HepG2 (cell line): ENCODE measurements around the gene PPP4R1.

Source experiments
- MTA3 ChIP-seq: sonication (generic); formaldehyde crosslinking; IDR thresholded peaks from 2 replicates; pipeline ENCODE4 v1.4.0; 2020; ENCODE audit warnings: missing genetic modification reagents
- PHF20 ChIP-seq: sonication (generic); formaldehyde crosslinking; IDR thresholded peaks from 2 replicates; pipeline ENCODE4 v1.5.0; 2020; ENCODE audit warnings: mild to moderate bottlenecking, missing genetic modification reagents
- SOX6 ChIP-seq, 2 experiments: fragments of 450-650 bp in 1 of 2; sonication (generic) in 1 of 2; formaldehyde crosslinking in 1 of 2; IDR thresholded peaks; 2 replicates each; pipeline versions ENCODE4 v1.4.0 to v1.6.1; 2017 to 2020; ENCODE audit warnings: antibody characterized with exemption in 1 of 2, mild to moderate bottlenecking in 1 of 2, missing genetic modification reagents in 1 of 2
- SSRP1 ChIP-seq: IDR thresholded peaks from 2 replicates; pipeline ENCODE4 v1.6.1; 2016; ENCODE audit warnings: control low read depth
- ZNF644 ChIP-seq: IDR thresholded peaks from 2 replicates; pipeline ENCODE4 v1.6.1; 2016; ENCODE audit warnings: low read depth
- ZNF709 ChIP-seq: sonication (generic); formaldehyde crosslinking; IDR thresholded peaks from 2 replicates; pipeline ENCODE4 v1.5.0; 2020; ENCODE audit warnings: mild to moderate bottlenecking, missing genetic modification reagents
- TF ChIP-seq, protein P1 (sequence below): sonication (generic); formaldehyde crosslinking; IDR thresholded peaks from 2 replicates; pipeline ENCODE4 v1.8.1; 2023; ENCODE audit warnings: mild to moderate bottlenecking, missing genetic modification reagents
- TF ChIP-seq, protein P2 (sequence below): sonication (generic); formaldehyde crosslinking; IDR thresholded peaks from 2 replicates; pipeline ENCODE4 v1.5.0; 2020; ENCODE audit warnings: mild to moderate bottlenecking, missing genetic modification reagents, moderate library complexity

DNA sequence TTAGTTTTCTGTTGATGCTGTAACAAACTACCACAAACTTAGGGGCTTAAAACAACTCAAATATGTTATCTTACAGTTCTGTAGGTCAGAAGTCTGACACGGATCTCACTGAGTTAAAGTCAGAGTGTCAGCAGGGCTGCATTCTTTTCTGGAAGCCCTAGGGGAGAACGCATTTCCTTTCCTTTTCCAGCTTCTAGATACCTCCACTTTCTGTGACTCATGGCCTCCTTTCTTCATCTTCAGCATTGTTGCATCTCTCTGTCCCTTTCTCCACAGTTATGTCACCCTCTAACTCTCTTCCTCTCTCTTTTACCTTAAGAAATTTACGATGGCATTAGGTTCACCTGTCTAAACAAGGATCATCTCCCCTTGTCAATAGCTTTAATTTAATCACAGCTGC, 13.3 kb upstream of the PPP4R1 start:
- TF ChIP-seq, protein P1, sequence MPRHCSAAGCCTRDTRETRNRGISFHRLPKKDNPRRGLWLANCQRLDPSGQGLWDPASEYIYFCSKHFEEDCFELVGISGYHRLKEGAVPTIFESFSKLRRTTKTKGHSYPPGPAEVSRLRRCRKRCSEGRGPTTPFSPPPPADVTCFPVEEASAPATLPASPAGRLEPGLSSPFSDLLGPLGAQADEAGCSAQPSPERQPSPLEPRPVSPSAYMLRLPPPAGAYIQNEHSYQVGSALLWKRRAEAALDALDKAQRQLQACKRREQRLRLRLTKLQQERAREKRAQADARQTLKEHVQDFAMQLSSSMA (CRISPR knock-in tag), result no peak
- TF ChIP-seq SOX6 (IDR thresholded peaks at IDR 0.05) (no peak), SOX6 (CRISPR knock-in tag; IDR thresholded peaks at IDR 0.05) (no peak), ZNF709 (CRISPR knock-in tag) (no peak), MTA3 (no peak), PHF20 (CRISPR knock-in tag) (no peak), SSRP1 (CRISPR knock-in tag) (no peak), ZNF644 (CRISPR knock-in tag) (no peak)
- TF ChIP-seq, protein P2, sequence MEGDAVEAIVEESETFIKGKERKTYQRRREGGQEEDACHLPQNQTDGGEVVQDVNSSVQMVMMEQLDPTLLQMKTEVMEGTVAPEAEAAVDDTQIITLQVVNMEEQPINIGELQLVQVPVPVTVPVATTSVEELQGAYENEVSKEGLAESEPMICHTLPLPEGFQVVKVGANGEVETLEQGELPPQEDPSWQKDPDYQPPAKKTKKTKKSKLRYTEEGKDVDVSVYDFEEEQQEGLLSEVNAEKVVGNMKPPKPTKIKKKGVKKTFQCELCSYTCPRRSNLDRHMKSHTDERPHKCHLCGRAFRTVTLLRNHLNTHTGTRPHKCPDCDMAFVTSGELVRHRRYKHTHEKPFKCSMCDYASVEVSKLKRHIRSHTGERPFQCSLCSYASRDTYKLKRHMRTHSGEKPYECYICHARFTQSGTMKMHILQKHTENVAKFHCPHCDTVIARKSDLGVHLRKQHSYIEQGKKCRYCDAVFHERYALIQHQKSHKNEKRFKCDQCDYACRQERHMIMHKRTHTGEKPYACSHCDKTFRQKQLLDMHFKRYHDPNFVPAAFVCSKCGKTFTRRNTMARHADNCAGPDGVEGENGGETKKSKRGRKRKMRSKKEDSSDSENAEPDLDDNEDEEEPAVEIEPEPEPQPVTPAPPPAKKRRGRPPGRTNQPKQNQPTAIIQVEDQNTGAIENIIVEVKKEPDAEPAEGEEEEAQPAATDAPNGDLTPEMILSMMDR (CRISPR knock-in tag), result no peak
